K562 (cell line): ENCODE results near the gene M6PR. TPM values are rescaled to one million over a fixed set of nuclear protein-coding genes. Genes with fewer than 3 reads are reported as not detected.
A peak's percentile ranks its signal among the peaks of the same experiment; 100 is the strongest.

Experiments
- ATAC-seq: fragments of 200-7000 bp; cut with Tn5 transposase; 3 replicates; pipeline ENCODE4 v1.9.1; 2020; ENCODE audit warnings: moderate library complexity
- BruUV-seq: library from RNA; stranded (reverse); fragments of 400-500 nt; replicated peaks from 2 replicates; lab custom pipeline; 2021; lab: Mats Ljungman, UMichigan
- CTCF ChIA-PET: fragments of 300-600 bp; formaldehyde crosslinking; extraction: SDS; loops from one replicate; lab custom pipeline; 2021; ENCODE audit warnings: low intra/inter-chr PET ratio; lab: Yijun Ruan, JAX
- POLR2A ChIA-PET: fragments of 300-600, 350-650 bp; sonication (Branson Sonifier 250); formaldehyde crosslinking; extraction: SDS; loops from one replicate; lab custom pipeline; 2021; ENCODE audit warnings: antibody characterized with exemption, inconsistent platforms; lab: Yijun Ruan, JAX
- DNase-seq, 4 experiments: peaks; one replicate each; pipeline versions ENCODE4 v3.0.0 to v3.0.0-alpha.2; 2011 to 2018; ENCODE audit warnings: low spot score in 3 of 4, mixed read lengths in 3 of 4; ENCODE audit errors: extremely low read depth in 1 of 4
- FAIRE-seq: peaks from 2 replicates; lab custom pipeline; 2011; peaks lifted over from hg19 to GRCh38; lab: Jason Lieb, UNC
- H2AFZ ChIP-seq: 2 replicates; pipeline ENCODE4 v1.6.0; 2011; ENCODE audit warnings: low read depth, low read length, control low read depth, inconsistent platforms
- H3K27ac ChIP-seq: fragments of 200-600 bp; 3 replicates; pipeline ENCODE4 v1.8.0; 2011; ENCODE audit warnings: low read depth, mild to moderate bottlenecking, control low read depth, inconsistent platforms, low read length, moderate library complexity, mixed read lengths; ENCODE audit errors: extremely low read depth
- H3K27me3 ChIP-seq, 2 experiments: fragments of 300-600 bp in 1 of 2; 2 replicates in 1 of 2; 3 replicates in 1 of 2; pipeline versions ENCODE4 v1.6.0 to v1.8.0; 2011; ENCODE audit warnings: inconsistent platforms in 2 of 2, low read length in 2 of 2, mild to moderate bottlenecking in 1 of 2, mixed read lengths in 1 of 2, moderate library complexity in 1 of 2; ENCODE audit not compliant: control insufficient read depth in 2 of 2, insufficient read depth in 2 of 2
- H3K36me3 ChIP-seq: fragments of 300-600 bp; 3 replicates; pipeline ENCODE4 v1.8.0; 2011; ENCODE audit warnings: mild to moderate bottlenecking, low read length, inconsistent platforms; ENCODE audit not compliant: control insufficient read depth, insufficient read depth
- H3K4me1 ChIP-seq, 2 experiments: fragments of 200-600 bp in 1 of 2; replicated peaks in 1 of 2; 2 replicates in 1 of 2; 3 replicates in 1 of 2; pipeline versions ENCODE4 v1.5.1 to v1.8.0; 2011; ENCODE audit warnings: inconsistent platforms in 2 of 2, low read length in 2 of 2, mild to moderate bottlenecking in 1 of 2, mixed read lengths in 1 of 2, moderate library complexity in 1 of 2; ENCODE audit not compliant: control insufficient read depth in 2 of 2, insufficient read depth in 2 of 2
- H3K4me2 ChIP-seq: 2 replicates; pipeline ENCODE4 v1.6.1; 2011; ENCODE audit warnings: low read length, control low read depth, inconsistent platforms, mixed read lengths; ENCODE audit not compliant: insufficient read depth
- H3K4me3 ChIP-seq: fragments of 200-600 bp; sonication (generic), shearing (Covaris generic); 2 replicates; pipeline ENCODE4 v1.5.1; 2016; ENCODE audit warnings: control low read depth, inconsistent platforms
- H3K79me2 ChIP-seq: fragments of 200-600 bp; 3 replicates; pipeline ENCODE4 v1.8.0; 2011; ENCODE audit warnings: low read length, inconsistent platforms; ENCODE audit not compliant: control insufficient read depth, insufficient read depth
- H3K9ac ChIP-seq, 2 experiments: 2 replicates each; pipeline versions ENCODE4 v1.6.0 to v1.6.1; 2011; ENCODE audit warnings: low read depth in 2 of 2, low read length in 2 of 2, control low read depth in 1 of 2, inconsistent platforms in 1 of 2, mild to moderate bottlenecking in 1 of 2, mixed read lengths in 1 of 2; ENCODE audit not compliant: insufficient read depth in 1 of 2
- H3K9me1 ChIP-seq: one replicate; pipeline ENCODE4 v1.6.0; 2011; ENCODE audit warnings: inconsistent platforms, mild to moderate bottlenecking, low read length, moderate library complexity; ENCODE audit not compliant: control insufficient read depth, insufficient read depth
- H3K9me3 ChIP-seq: replicated peaks from 2 replicates; pipeline ENCODE4 v1.5.1; 2011; ENCODE audit warnings: low read depth, low read length, inconsistent platforms; ENCODE audit not compliant: control insufficient read depth, insufficient read depth
- H4K20me1 ChIP-seq: replicated peaks from 2 replicates; pipeline ENCODE4 v1.6.1; 2011; ENCODE audit warnings: low read length, inconsistent platforms, mixed read lengths; ENCODE audit not compliant: control insufficient read depth, insufficient read depth
- CEBPB ChIP-seq: fragments of 450-650 bp; IDR thresholded peaks from 2 replicates; pipeline ENCODE4 v1.6.1; 2016; ENCODE audit warnings: missing genetic modification characterization, missing compliant biosample characterization
- CEBPG ChIP-seq, 3 experiments: fragments of 200-800 bp in 1 of 3; sonication (Bioruptor generic) in 1 of 3; sonication (generic) in 1 of 3; formaldehyde crosslinking in 1 of 3; IDR thresholded peaks in 2 of 3; conservative IDR thresholded peaks in 1 of 3; 2 replicates each; pipeline versions ENCODE4 v1.6.1 to v1.8.0; 2016 to 2022; ENCODE audit warnings: missing compliant biosample characterization in 2 of 3, missing genetic modification characterization in 2 of 3, mild to moderate bottlenecking in 1 of 3, missing genetic modification reagents in 1 of 3
- NR2C2 ChIP-seq, 2 experiments: fragments of 200-800 bp in 1 of 2; sonication (Bioruptor generic) in 1 of 2; sonication (generic) in 1 of 2; formaldehyde crosslinking in 1 of 2; IDR thresholded peaks; 2 replicates each; pipeline versions ENCODE4 v1.6.1 to v1.8.0; 2016 to 2022; ENCODE audit warnings: mild to moderate bottlenecking in 1 of 2, missing compliant biosample characterization in 1 of 2, missing genetic modification characterization in 1 of 2, missing genetic modification reagents in 1 of 2
- WGBS: fragments of 100-300 bp; shearing (Covaris generic); methylation state at CpG from one replicate; pipeline ENCODE4 v1.1.6; 2016; ENCODE audit warnings: low coverage, mixed read lengths; ENCODE audit not compliant: insufficient coverage; ENCODE audit errors: missing lambda C conversion rate; 5-methylcytosine and 5-hydroxymethylcytosine counted together
- in situ Hi-C: fragments of 300-500 bp; cut with MboI; formaldehyde crosslinking; loops from 4 replicates; pipeline ENCODE4 v1.15.0; 2018; ENCODE audit warnings: inconsistent platforms, mixed read lengths
- intact Hi-C: fragments of 100-400 bp; cut with micrococcal nuclease; formaldehyde crosslinking; loops from 2 replicates; pipeline ENCODE4 v1.14.2; 2022
- polyA plus RNA-seq, 8 experiments: library from polyadenylated mRNA; depleted of rRNA in 4 of 8; stranded (reverse) in 5 of 8; unstranded in 3 of 8; fragments of >200 nt; fragmentation: Nextera tagmentation in 2 of 8; fragmentation: Illumina TruSeq in 1 of 8; extraction: Ambion mirVana in 2 of 8; extraction: Trizol in 1 of 8; gene quantifications; 2 replicates each; pipeline versions ENCODE4 v1.2.1 to v1.2.3, GENCODE V29; 2011 to 2014; ENCODE audit warnings: inconsistent platforms in 1 of 8, missing spikeins in 1 of 8
- total RNA-seq, 7 experiments: library from RNA; depleted of rRNA in 6 of 7; stranded (reverse); fragments of >200 nt in 6 of 7; fragmentation: Illumina TruSeq in 2 of 7; extraction: Trizol in 2 of 7; gene quantifications; 2 replicates each; pipeline versions ENCODE4 v1.2.1 to v1.2.3, GENCODE V29; 2011 to 2021; ENCODE audit warnings: low replicate concordance in 1 of 7

Gene M6PR
- total and polyA plus RNA-seq, 9 of the 15 experiments (the other 6 are each of a cell fraction or from before 2014, with no cell fraction given): 78.6 to 159 (median 112) TPM

GRCh38 chr12:8943565-8944186 lies 5.8 kb downstream of the M6PR start:
- Histone ChIP-seq H3K4me2 (no peak overlapping the region), H3K9me3 (no peaks in the 10 kb centered on the region), H3K4me3 (no peak overlapping the region), H3K79me2 (peaks cover 37% of the 10 kb centered on the region), H3K9ac (no peak overlapping the region), H3K36me3 (peaks cover 55% of the 10 kb centered on the region), H3K27ac (no peak overlapping the region), H3K27me3 (no peaks in the 10 kb centered on the region), H4K20me1 (peaks cover 2% of the 10 kb centered on the region; the same call in 1 of the 2 replicates), H2AFZ (no peak overlapping the region), H3K9me1 (no peaks in the 10 kb centered on the region), H3K4me1 (peaks cover 0 to 8% of the 10 kb centered on the region in 2 experiments; a peak in 1 of 5 replicates)
- TF ChIP-seq NR2C2 (CRISPR knock-in tag; IDR thresholded peaks at IDR 0.05) (no peak), NR2C2 (tag; IDR thresholded peaks at IDR 0.05) (no peak), CEBPB (tag) (peak; percentile 62), CEBPG (CRISPR knock-in tag; IDR thresholded peaks at IDR 0.05) (no peak), CEBPG (tag; conservative IDR thresholded peaks at IDR 0.05 in 1 of 2, IDR thresholded peaks at IDR 0.05 in 1 of 2) (peak in 1 of 2 experiments; percentile 54; a peak in 2 of 4 replicates)
- ATAC-seq (no peak), FAIRE-seq (no peak), DNase-seq (no peak)
- 95% methylated on average over 10 of the region's 10 CpGs for WGBS
- no TSS peak for BruUV-seq
- POLR2A ChIA-PET: no interaction called here
- in situ Hi-C loops (no loop called here), intact Hi-C loops (no loop called here)
- CTCF ChIA-PET: no interaction called here
